Measurements from ENCODE around the gene MYRFL.

DNA sequence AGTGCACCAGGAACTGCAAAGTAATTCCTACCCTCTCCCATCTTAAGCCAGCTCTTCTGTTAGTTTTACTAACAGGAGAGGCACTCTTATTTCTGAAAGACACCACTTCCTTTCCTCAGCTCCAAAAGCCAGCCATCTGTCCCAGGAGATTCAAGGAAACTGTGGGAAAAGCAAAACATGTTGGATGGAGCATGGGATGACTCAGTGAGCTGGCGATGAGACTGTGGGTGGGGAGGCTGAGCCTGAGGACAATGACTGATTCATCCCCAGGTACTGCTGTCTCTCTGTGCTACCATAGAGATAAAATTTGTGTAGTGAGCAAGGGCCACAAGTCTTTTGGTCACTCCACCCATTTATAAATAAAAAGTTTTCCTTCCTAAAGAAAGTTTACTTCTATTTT lies 141.4 kb downstream of the MYRFL start:
- TF ChIP-seq CTCF (IDR thresholded peaks at IDR 0.05; ENCODE audit: low read length) (no peak), EZH2 (IDR thresholded peaks at IDR 0.05; ENCODE audit: borderline replicate concordance, low read length) (no peak)

Measured in OCI-LY1 (cell line).